Peyer's patch (tissue), 4 donors: ENCODE data around the gene NAT10. TPM values are rescaled to one million over a fixed set of nuclear protein-coding genes. Genes with fewer than 3 reads are reported as not detected.

Source experiments
- DNase-seq, 3 donors: peaks; one replicate each; pipeline ENCODE4 v3.0.0-alpha.2; 2017 to 2019
- H3K27ac ChIP-seq, 4 donors: fragments of 200-600 bp; sonication (generic); one replicate each; pipeline ENCODE4 v1.5.1; 2016 to 2019
- H3K27me3 ChIP-seq, 2 donors: fragments of 200-600 bp; sonication (generic); one replicate each; pipeline ENCODE4 v1.5.1; 2019
- H3K36me3 ChIP-seq, 3 donors: fragments of 200-600 bp; sonication (generic); one replicate each; pipeline ENCODE4 v1.5.1; 2016 to 2019
- H3K4me1 ChIP-seq, 4 donors: fragments of 200-600 bp; sonication (generic); one replicate each; pipeline ENCODE4 v1.5.1; 2016 to 2019
- H3K4me3 ChIP-seq, 4 donors: fragments of 200-600 bp; sonication (generic); 1 replicate in 3 of 4; 2 replicates in 1 of 4; pipeline ENCODE4 v1.5.1; 2016 to 2019; ENCODE audit warnings: mild to moderate bottlenecking in 1 of 4
- H3K9me3 ChIP-seq, 4 donors: fragments of 200-600 bp; sonication (generic); one replicate each; pipeline ENCODE4 v1.5.1; 2016 to 2019; ENCODE audit warnings: mild to moderate bottlenecking in 1 of 4
- CTCF ChIP-seq, 6 experiments: fragments of 450-650 bp in 4 of 6; fragments of 200-600 bp in 2 of 6; sonication (generic) in 1 of 6; IDR thresholded peaks; one replicate each; pipeline ENCODE4 v1.5.1; 2017 to 2019; ENCODE audit warnings: antibody characterized with exemption in 6 of 6, mild to moderate bottlenecking in 3 of 6, moderate library complexity in 1 of 6
- POLR2A ChIP-seq, 2 donors: fragments of 450-650 bp; IDR thresholded peaks; one replicate each; pipeline ENCODE4 v1.5.1; 2017; ENCODE audit warnings: antibody characterized with exemption in 2 of 2, mild to moderate bottlenecking in 2 of 2, moderate library complexity in 2 of 2
- total RNA-seq, 4 donors: library from RNA; depleted of rRNA; stranded (reverse); fragments of >200 nt; gene quantifications; one replicate each; pipeline ENCODE4 v1.1.0, GENCODE V29; 2016

Gene NAT10
- total RNA-seq, 4 donors from 2014 or later = 13.3 to 56.9 (median 24.2) TPM

- H3K27ac ChIP-seq = no peak overlapping the region
- no peak for DNase-seq
- H3K4me3 ChIP-seq = no peak overlapping the region
- TF ChIP-seq POLR2A (IDR thresholded peaks at IDR 0.05) = no peak
- no peak for TF ChIP-seq CTCF (IDR thresholded peaks at IDR 0.05)
- no peaks in the 10 kb centered on the region for H3K4me1 ChIP-seq
- no peaks in the 10 kb centered on the region for H3K9me3 ChIP-seq
- H3K27me3 ChIP-seq = no peaks in the 10 kb centered on the region
- H3K36me3 ChIP-seq = peaks cover 0 to 40% (median 0%) of the 10 kb centered on the region in 3 donors
These were observed 55.9 kb downstream of the NAT10 start for GRCh38 chr11:34161361-34161760.

- no peak for DNase-seq
- H3K4me1 ChIP-seq = no peaks in the 10 kb centered on the region
- H3K4me3 ChIP-seq = no peak overlapping the region
- H3K27me3 ChIP-seq = no peaks in the 10 kb centered on the region
- no peak overlapping the region for H3K27ac ChIP-seq
- no peaks in the 10 kb centered on the region for H3K9me3 ChIP-seq
- TF ChIP-seq POLR2A (IDR thresholded peaks at IDR 0.05) (no peak), CTCF (IDR thresholded peaks at IDR 0.05) (no peak)
- H3K36me3 ChIP-seq = peaks cover 0 to 40% (median 0%) of the 10 kb centered on the region in 3 donors
These were observed 56.5 kb downstream of the NAT10 start for GRCh38 chr11:34161812-34162492.

DNA sequence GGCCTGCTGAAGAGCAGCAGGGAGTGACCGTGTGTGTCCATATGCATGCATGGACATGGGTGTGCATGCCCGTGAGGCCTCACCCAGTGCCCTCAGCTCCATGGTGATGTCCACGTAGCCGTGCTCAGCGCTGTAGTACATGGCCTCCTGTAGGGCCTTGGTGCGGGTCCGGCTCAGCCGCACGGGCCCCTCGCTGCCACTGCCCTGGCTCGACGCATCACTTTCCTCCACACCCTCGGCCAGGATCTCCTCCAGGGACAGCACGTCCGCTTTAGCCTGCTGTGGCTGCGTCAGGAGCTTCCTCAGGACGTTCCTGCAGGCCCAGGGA, 57.0 kb downstream of the NAT10 start:
- DNase-seq = no peak
- Histone ChIP-seq H3K4me3 (no peak overlapping the region), H3K27ac (no peak overlapping the region), H3K4me1 (no peaks in the 10 kb centered on the region), H3K27me3 (no peaks in the 10 kb centered on the region), H3K9me3 (no peaks in the 10 kb centered on the region), H3K36me3 (peaks cover 0 to 40% (median 0%) of the 10 kb centered on the region in 3 donors)
- no peak for TF ChIP-seq CTCF (IDR thresholded peaks at IDR 0.05)
- TF ChIP-seq POLR2A (IDR thresholded peaks at IDR 0.05) = no peak

GRCh38 chr11:34162856-34163255, 57.4 kb downstream of the NAT10 start:
- Histone ChIP-seq H3K27ac (no peak overlapping the region), H3K9me3 (no peaks in the 10 kb centered on the region), H3K4me1 (no peaks in the 10 kb centered on the region), H3K4me3 (no peak overlapping the region), H3K36me3 (peaks cover 0 to 40% (median 0%) of the 10 kb centered on the region in 3 donors), H3K27me3 (no peaks in the 10 kb centered on the region)
- no peak for TF ChIP-seq POLR2A (IDR thresholded peaks at IDR 0.05)
- TF ChIP-seq CTCF (IDR thresholded peaks at IDR 0.05) = no peak
- no peak for DNase-seq

- Histone ChIP-seq H3K27me3 (no peaks in the 10 kb centered on the region), H3K27ac (no peak overlapping the region), H3K4me1 (no peaks in the 10 kb centered on the region), H3K4me3 (no peak overlapping the region), H3K9me3 (no peaks in the 10 kb centered on the region), H3K36me3 (peaks cover 0 to 42% (median 0%) of the 10 kb centered on the region in 3 donors)
- DNase-seq = no peak
- TF ChIP-seq CTCF (IDR thresholded peaks at IDR 0.05) = no peak
- no peak for TF ChIP-seq POLR2A (IDR thresholded peaks at IDR 0.05)
These were observed 59.7 kb downstream of the NAT10 start for GRCh38 chr11:34165121-34165520.
